HCT116 (cell line): ENCODE data around the gene KRTAP10-1. TPM values are rescaled to one million over a fixed set of nuclear protein-coding genes. Genes with fewer than 3 reads are reported as not detected.

ENCODE experiments used
- ATAC-seq: fragments of 200-7000 bp; cut with Tn5 transposase; 2 replicates; pipeline ENCODE4 v1.9.1; 2020; ENCODE audit warnings: mild to moderate bottlenecking, moderate library complexity
- BruUV-seq: library from RNA; stranded (reverse); fragments of 400-500 nt; replicated peaks from 2 replicates; lab custom pipeline; 2021; lab: Mats Ljungman, UMichigan
- CTCF ChIA-PET: fragments of 300-600 bp; sonication (Branson Sonifier 250); formaldehyde crosslinking; loops from one replicate; lab custom pipeline; 2021; ENCODE audit warnings: antibody characterized with exemption; lab: Charles Lee
- POLR2A ChIA-PET: fragments of 300-600, 350-600 bp; sonication (Branson Sonifier 250); formaldehyde crosslinking; loops from one replicate; lab custom pipeline; 2021; ENCODE audit warnings: antibody characterized with exemption; lab: Charles Lee
- RAD21 ChIA-PET, 2 experiments: fragments of 300-600 bp; sonication (Branson Sonifier 250); formaldehyde crosslinking; loops; one replicate each; lab custom pipeline; 2023; ENCODE audit warnings: low total read pairs in 2 of 2; ENCODE audit not compliant: uncharacterized antibody in 2 of 2, unreplicated experiment in 2 of 2, low non-redundant PET in 1 of 2; lab: Charles Lee
- DNase-seq: peaks from one replicate; pipeline ENCODE4 v3.0.0-alpha.2; 2010; ENCODE audit warnings: low read depth, low spot score
- H2AFZ ChIP-seq: fragments of 200-600 bp; shearing (Covaris generic), sonication (generic); 2 replicates; pipeline ENCODE4 v1.6.1; 2017; ENCODE audit warnings: low read depth, mixed run types, mixed read lengths, antibody characterized with exemption, low read length; ENCODE audit not compliant: poor library complexity, severe bottlenecking
- H3K27ac ChIP-seq: 2 replicates; pipeline ENCODE4 v1.5.1; 2012; ENCODE audit warnings: low read depth, low read length
- H3K27me3 ChIP-seq: fragments of 200-600 bp; sonication (generic); 2 replicates; pipeline ENCODE4 v1.6.1; 2016; ENCODE audit warnings: mixed run types, low read length, mixed read lengths; ENCODE audit not compliant: insufficient read depth
- H3K36me3 ChIP-seq, 2 experiments: fragments of 200-500 bp in 1 of 2; fragments of 200-600 bp in 1 of 2; sonication (Bioruptor generic) in 1 of 2; sonication (generic) in 1 of 2; 2 replicates each; pipeline versions ENCODE4 v1.5.1 to v1.6.1; 2014 to 2016; ENCODE audit warnings: low read length in 2 of 2, inconsistent platforms in 1 of 2, mixed read lengths in 1 of 2, mixed run types in 1 of 2; ENCODE audit not compliant: insufficient read depth in 2 of 2, control insufficient read depth in 1 of 2
- H3K4me1 ChIP-seq, 2 experiments: fragments of 200-600 bp in 1 of 2; sonication (generic) in 1 of 2; 2 replicates each; pipeline versions ENCODE4 v1.5.1 to v1.6.1; 2012 to 2017; ENCODE audit warnings: low read length in 2 of 2, inconsistent platforms in 1 of 2, mild to moderate bottlenecking in 1 of 2, mixed read lengths in 1 of 2, mixed run types in 1 of 2, moderate library complexity in 1 of 2; ENCODE audit not compliant: insufficient read depth in 2 of 2, control insufficient read depth in 1 of 2
- H3K4me2 ChIP-seq: fragments of 200-600 bp; sonication (generic); 2 replicates; pipeline ENCODE4 v1.6.1; 2017; ENCODE audit warnings: mixed run types, low read length, mixed read lengths
- H3K4me3 ChIP-seq, 2 experiments: fragments of 200-600 bp in 1 of 2; sonication (generic) in 1 of 2; replicated peaks in 1 of 2; 2 replicates each; pipeline ENCODE4 v1.5.1; 2011 to 2016; ENCODE audit warnings: low read length in 2 of 2, control low read depth in 1 of 2, low read depth in 1 of 2, mild to moderate bottlenecking in 1 of 2, mixed read lengths in 1 of 2, mixed run types in 1 of 2
- H3K79me2 ChIP-seq: fragments of 200-600 bp; sonication (generic); 2 replicates; pipeline ENCODE4 v1.6.1; 2017; ENCODE audit warnings: mild to moderate bottlenecking, mixed run types, low read length, moderate library complexity, mixed read lengths; ENCODE audit not compliant: insufficient read depth
- H3K9ac ChIP-seq: fragments of 200-600 bp; sonication (generic); 2 replicates; pipeline ENCODE4 v1.6.1; 2016; ENCODE audit warnings: low read length, mixed read lengths
- H3K9me2 ChIP-seq: fragments of 200-600 bp; sonication (generic), shearing (Covaris generic); 2 replicates; pipeline ENCODE4 v1.6.1; 2017; ENCODE audit warnings: mixed run types, mild to moderate bottlenecking, moderate library complexity; ENCODE audit not compliant: insufficient read depth
- H3K9me3 ChIP-seq, 2 experiments: fragments of 200-500 bp in 1 of 2; fragments of 200-600 bp in 1 of 2; sonication (Bioruptor generic) in 1 of 2; sonication (generic) in 1 of 2; 2 replicates each; pipeline ENCODE4 v1.6.1; 2014 to 2017; ENCODE audit warnings: low read length in 2 of 2, mixed read lengths in 2 of 2, inconsistent platforms in 1 of 2, low read depth in 1 of 2, mild to moderate bottlenecking in 1 of 2, mixed run types in 1 of 2, moderate library complexity in 1 of 2; ENCODE audit not compliant: control insufficient read depth in 1 of 2, insufficient read depth in 1 of 2
- H4K20me1 ChIP-seq: fragments of 200-600 bp; sonication (generic), shearing (Covaris generic); 2 replicates; pipeline ENCODE4 v1.6.1; 2017; ENCODE audit warnings: mixed run types, mild to moderate bottlenecking, moderate library complexity; ENCODE audit not compliant: insufficient read depth
- CTCF ChIP-seq, 3 experiments: fragments of 200-600 bp in 1 of 3; sonication (generic) in 1 of 3; IDR thresholded peaks in 2 of 3; conservative IDR thresholded peaks in 1 of 3; 2 replicates each; pipeline ENCODE4 v1.5.1; 2012 to 2017; ENCODE audit warnings: low read depth in 2 of 3, low read length in 2 of 3, antibody characterized with exemption in 1 of 3, borderline replicate concordance in 1 of 3, control low read depth in 1 of 3, mild to moderate bottlenecking in 1 of 3, mixed read lengths in 1 of 3, mixed run types in 1 of 3, moderate library complexity in 1 of 3; ENCODE audit not compliant: insufficient read depth in 1 of 3
- MAX ChIP-seq: IDR thresholded peaks from 2 replicates; pipeline ENCODE4 v1.6.1; 2012
- POLR2AphosphoS5 ChIP-seq: IDR thresholded peaks from 2 replicates; pipeline ENCODE4 v1.6.1; 2011; ENCODE audit warnings: mild to moderate bottlenecking, low read depth, low read length, moderate library complexity
- RAD21 ChIP-seq: IDR thresholded peaks from 2 replicates; pipeline ENCODE4 v1.6.1; 2012; ENCODE audit warnings: low read depth, mild to moderate bottlenecking
- SRF ChIP-seq: IDR thresholded peaks from 2 replicates; pipeline ENCODE4 v1.6.1; 2012; ENCODE audit warnings: low read depth
- YY1 ChIP-seq: IDR thresholded peaks from 2 replicates; pipeline ENCODE4 v1.6.1; 2011; ENCODE audit warnings: low read length, low read depth, moderate library complexity, mild to moderate bottlenecking; ENCODE audit not compliant: insufficient replicate concordance; ENCODE audit errors: extremely low read depth
- ZNF274 ChIP-seq: fragments of 200-500 bp; sonication (Bioruptor generic); IDR thresholded peaks from 2 replicates; pipeline ENCODE4 v1.6.1; 2014; ENCODE audit warnings: mild to moderate bottlenecking, low read depth, low read length, inconsistent platforms
- intact Hi-C: fragments of 100-400 bp; cut with micrococcal nuclease; formaldehyde crosslinking; loops from 2 replicates; pipeline ENCODE4 v1.10.0; 2022
- total RNA-seq: library from RNA; stranded (reverse); gene quantifications from one replicate; pipeline ENCODE4 v1.2.1, GENCODE V29; 2021; ENCODE audit not compliant: unreplicated experiment

The KRTAP10-1 gene
- total RNA-seq, 1 experiment from 2014 or later = not detected

- POLR2A ChIA-PET = no interaction called here
- H3K4me2 ChIP-seq = no peak overlapping the region
- H4K20me1 ChIP-seq = no peaks in the 10 kb centered on the region
- DNase-seq (no peak), ATAC-seq (no peak)
- H3K27ac ChIP-seq = no peak overlapping the region
- BruUV-seq = no TSS peak
- H3K27me3 ChIP-seq = no peaks in the 10 kb centered on the region
- CTCF ChIA-PET = no interaction called here
- H3K9me2 ChIP-seq = no peaks in the 10 kb centered on the region
- TF ChIP-seq ZNF274 = no peak
- TF ChIP-seq YY1 = no peak
- TF ChIP-seq POLR2AphosphoS5 = no peak
- no peak for TF ChIP-seq RAD21
- no peak for TF ChIP-seq CTCF (IDR thresholded peaks at IDR 0.05 in 2 of 3, conservative IDR thresholded peaks at IDR 0.05 in 1 of 3; ENCODE audit: borderline replicate concordance in 1 of 3, insufficient read depth in 1 of 3, low read depth in 2 of 3, low read length in 2 of 3)
- no peak for TF ChIP-seq SRF
- TF ChIP-seq MAX = no peak
- TF ChIP-seq, all 23 proteins: peak for 0
- Histone ChIP-seq H3K79me2 (no peaks in the 10 kb centered on the region), H3K4me3 (no peak overlapping the region), H3K4me1 (peaks cover 9 to 15% of the 10 kb centered on the region in 2 experiments), H2AFZ (no peak overlapping the region), H3K36me3 (no peaks in the 10 kb centered on the region), H3K9me3 (no peaks in the 10 kb centered on the region), H3K9ac (no peak overlapping the region)
- intact Hi-C loops = no loop called here
- RAD21 ChIA-PET = no interaction called here
Observed at GRCh38 chr21:44506279-44507255, 33.4 kb downstream of the KRTAP10-1 start.
